GM19351 (cell line): Measurements from ENCODE around the gene OR52M1.

Experiments used
- ATAC-seq: cut with Tn5 transposase; IDR thresholded peaks from one replicate; pipeline ENCODE4 v1.9.1; 2021; ENCODE audit warnings: mild to moderate bottlenecking, moderate library complexity; ENCODE audit not compliant: unreplicated experiment

OR52M1 gene

GRCh38 chr11:4565371-4565770, 20.4 kb downstream of the OR52M1 start:
- ATAC-seq = no peak

GRCh38 chr11:4569075-4569474, 24.1 kb downstream of the OR52M1 start:
- no peak for ATAC-seq

GRCh38 chr11:4576880-4577279, 31.9 kb downstream of the OR52M1 start:
- no peak for ATAC-seq

GRCh38 chr11:4577761-4578160, 32.8 kb downstream of the OR52M1 start:
- ATAC-seq = no peak

- no peak for ATAC-seq
These were observed 33.6 kb downstream of the OR52M1 start for GRCh38 chr11:4578624-4579023.

GRCh38 chr11:4580124-4580523, 35.1 kb downstream of the OR52M1 start:
- no peak for ATAC-seq

GRCh38 chr11:4581443-4581842, 36.5 kb downstream of the OR52M1 start, which contains the start of gene OR52I2:
Gene OR52I2 (plus strand): TSS chr11:4581743.
- no peak for ATAC-seq

- ATAC-seq = no peak
These were observed 44.0 kb downstream of the OR52M1 start for GRCh38 chr11:4589017-4589416.

GRCh38 chr11:4593739-4594138, 48.7 kb downstream of the OR52M1 start, which contains the start of gene OR52I1:
Gene OR52I1 (plus strand): TSS chr11:4594039. CDS start chr11:4594039, 0 bp downstream.
- ATAC-seq = no peak
